Panc1 (cell line): ENCODE results near the gene IFNLR1.

Experiments
- POLR2AphosphoS5 ChIP-seq: IDR thresholded peaks from 2 replicates; pipeline ENCODE4 v1.6.1; 2012; ENCODE audit warnings: mild to moderate bottlenecking, low read depth, low read length, moderate library complexity
- SIN3A ChIP-seq: IDR thresholded peaks from 2 replicates; pipeline ENCODE4 v1.6.1; 2012; ENCODE audit warnings: low read depth, mild to moderate bottlenecking, low read length, moderate library complexity, borderline replicate concordance; ENCODE audit not compliant: insufficient read depth
- TF ChIP-seq, protein P1 (sequence below): fragments of 450-650 bp; IDR thresholded peaks from 2 replicates; pipeline ENCODE4 v1.5.1; 2017; ENCODE audit warnings: mild to moderate bottlenecking

DNA sequence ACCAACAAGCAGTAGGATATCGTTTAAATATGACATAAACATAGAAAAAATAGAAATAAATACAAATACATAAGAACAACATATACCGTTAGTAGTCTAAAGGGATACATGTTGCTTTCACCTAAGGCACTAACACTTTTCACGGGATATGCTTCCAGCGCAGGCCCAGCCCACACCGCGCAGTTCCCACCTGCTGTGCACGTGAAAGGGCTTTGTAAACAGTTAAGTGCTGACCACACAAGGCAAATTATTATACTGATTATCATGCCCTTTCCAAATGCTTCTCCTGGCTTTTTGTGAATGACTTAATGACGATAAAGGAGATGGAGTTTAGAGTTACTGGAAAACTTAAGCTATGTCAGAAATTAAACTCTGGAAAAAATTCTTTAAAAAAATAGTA lies 32.9 kb downstream of the IFNLR1 start:
- TF ChIP-seq, protein P1, sequence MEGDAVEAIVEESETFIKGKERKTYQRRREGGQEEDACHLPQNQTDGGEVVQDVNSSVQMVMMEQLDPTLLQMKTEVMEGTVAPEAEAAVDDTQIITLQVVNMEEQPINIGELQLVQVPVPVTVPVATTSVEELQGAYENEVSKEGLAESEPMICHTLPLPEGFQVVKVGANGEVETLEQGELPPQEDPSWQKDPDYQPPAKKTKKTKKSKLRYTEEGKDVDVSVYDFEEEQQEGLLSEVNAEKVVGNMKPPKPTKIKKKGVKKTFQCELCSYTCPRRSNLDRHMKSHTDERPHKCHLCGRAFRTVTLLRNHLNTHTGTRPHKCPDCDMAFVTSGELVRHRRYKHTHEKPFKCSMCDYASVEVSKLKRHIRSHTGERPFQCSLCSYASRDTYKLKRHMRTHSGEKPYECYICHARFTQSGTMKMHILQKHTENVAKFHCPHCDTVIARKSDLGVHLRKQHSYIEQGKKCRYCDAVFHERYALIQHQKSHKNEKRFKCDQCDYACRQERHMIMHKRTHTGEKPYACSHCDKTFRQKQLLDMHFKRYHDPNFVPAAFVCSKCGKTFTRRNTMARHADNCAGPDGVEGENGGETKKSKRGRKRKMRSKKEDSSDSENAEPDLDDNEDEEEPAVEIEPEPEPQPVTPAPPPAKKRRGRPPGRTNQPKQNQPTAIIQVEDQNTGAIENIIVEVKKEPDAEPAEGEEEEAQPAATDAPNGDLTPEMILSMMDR, result no peak
- TF ChIP-seq POLR2AphosphoS5 (no peak), SIN3A (no peak)
